Activated CD8-positive, alpha-beta memory T cell treated with anti-CD3 and anti-CD28 coated beads, Interleukin-2, amount 50 U/mL, for 24 hours (primary cell): ENCODE measurements around the gene LHX5.
"Not testable (repeated sequence)": the region's sequence is repeated elsewhere in the genome, so short reads cannot be mapped to it uniquely, and the experiment has no call there.

ENCODE experiments used
- DNase-seq: peaks from one replicate; pipeline ENCODE4 v3.0.0-alpha.2; 2020; ENCODE audit errors: extremely low read depth

LHX5 gene

GRCh38 chr12:113471619-113472171 lies at the start of gene LHX5:
TSS of gene LHX5 (minus strand) at chr12:113471871. CDS start at chr12:113471498, 373 bp downstream.
- no peak for DNase-seq

DNA sequence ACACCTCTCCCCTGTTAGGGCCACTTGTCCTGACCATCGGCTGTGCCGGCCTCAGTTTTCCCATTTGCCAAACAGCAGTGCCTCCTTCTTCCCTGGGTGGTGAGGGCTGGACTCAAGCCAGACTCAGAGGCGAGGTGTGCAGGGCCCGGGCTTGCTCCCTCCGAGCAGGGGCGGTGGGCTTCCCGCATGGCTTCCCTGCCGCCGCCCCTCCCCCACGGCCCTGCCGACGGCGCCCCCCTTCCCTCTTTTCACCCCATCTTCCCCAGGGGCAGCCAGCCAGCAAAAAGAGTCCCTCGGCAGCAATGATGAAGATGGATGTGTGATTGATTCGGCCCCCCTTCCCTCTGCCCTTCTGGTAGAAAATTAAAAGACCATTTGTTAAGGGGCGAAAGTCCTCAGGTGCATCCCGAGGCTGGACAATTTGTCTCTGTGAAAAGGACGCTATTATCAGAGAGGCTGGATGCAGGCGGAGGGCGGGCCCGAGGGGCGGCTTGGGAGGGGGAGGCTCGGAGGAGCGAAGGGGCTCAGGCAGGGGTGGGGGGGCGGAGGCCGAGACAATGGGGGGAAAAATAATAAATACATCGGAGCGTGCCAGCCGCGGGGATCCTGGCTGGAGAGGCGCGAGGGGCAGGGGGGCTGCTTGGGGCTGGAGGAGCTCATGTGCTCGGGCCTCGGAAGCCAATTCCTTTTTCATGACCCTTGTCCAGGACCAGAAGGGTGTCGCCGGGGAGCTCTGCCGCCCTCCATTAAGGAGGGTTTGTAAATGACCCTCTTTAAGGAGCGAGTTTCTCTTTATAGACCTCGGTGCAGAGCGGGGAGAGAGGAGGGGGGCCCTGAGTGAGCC lies 48.0 kb upstream of the LHX5 start:
- no peak for DNase-seq

- no peak for DNase-seq
Measured at GRCh38 chr12:113515082-113515856, 43.6 kb upstream of the LHX5 start.

DNA sequence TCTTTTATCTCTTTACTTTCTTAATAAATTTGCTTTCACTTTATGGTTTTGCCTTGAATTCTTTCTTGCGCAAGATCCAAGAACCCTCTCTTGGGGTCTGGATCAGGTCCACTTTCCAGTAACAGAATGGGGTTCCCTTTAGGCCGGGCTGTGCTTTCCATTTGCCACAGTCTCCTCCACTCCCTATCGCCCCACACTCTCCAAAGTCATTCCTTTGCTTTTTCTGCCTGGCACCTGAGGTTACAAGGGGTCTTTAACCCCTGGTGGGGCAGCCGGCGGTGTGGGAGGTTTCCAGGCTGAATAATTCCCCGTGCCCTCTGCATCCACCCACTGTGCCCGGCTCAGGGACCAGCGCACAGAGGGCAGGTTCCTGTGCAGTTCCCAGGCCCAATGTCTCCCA lies 42.9 kb upstream of the LHX5 start:
- no peak for DNase-seq

DNA sequence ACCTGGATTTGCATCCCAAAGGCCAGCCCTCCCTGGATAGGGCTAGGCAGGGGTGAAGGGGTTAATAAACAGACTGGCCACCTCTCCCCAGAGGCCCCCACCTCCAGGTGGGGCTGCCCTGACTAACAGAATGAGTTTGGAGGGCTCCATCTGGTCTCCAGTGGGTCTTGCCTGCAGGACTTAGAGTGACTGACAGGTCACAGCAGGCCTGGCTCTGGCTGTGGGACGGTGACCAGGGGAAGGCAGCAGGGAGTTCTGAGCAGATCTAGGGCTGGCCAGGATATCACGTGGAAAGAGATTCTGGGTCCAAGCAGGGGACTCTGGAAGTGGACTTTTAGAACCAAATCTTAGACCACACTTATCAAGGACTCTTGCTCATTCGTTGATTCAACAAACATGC lies 40.9 kb upstream of the LHX5 start:
- DNase-seq, result no peak

- no peak for DNase-seq
Measured at GRCh38 chr12:113506867-113507266, 35.2 kb upstream of the LHX5 start.

DNA sequence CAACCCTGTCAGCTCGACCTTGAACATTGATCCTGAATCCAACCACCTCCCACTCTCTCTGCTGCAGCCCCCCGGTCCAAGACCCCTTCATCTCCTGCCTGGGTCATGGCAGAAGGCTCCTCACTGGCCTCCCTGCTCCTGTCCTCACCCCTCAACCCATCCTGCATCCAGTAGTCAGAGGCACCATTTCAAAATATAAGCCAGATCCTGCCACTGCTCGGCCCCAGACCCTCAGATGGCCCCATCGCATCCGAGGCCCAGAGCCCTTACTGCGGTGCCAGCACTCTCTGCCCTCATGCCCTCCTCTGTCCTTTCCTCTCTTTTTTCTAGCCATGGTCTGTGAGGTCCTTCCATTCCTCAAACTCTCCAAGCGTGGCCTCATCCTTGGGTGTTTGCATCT lies 34.3 kb upstream of the LHX5 start:
- DNase-seq, result no peak

GRCh38 chr12:113504917-113505316 lies 33.2 kb upstream of the LHX5 start:
- no peak for DNase-seq

GRCh38 chr12:113500782-113501311 lies 29.2 kb upstream of the LHX5 start:
- no peak for DNase-seq

GRCh38 chr12:113500306-113500675 lies 28.6 kb upstream of the LHX5 start:
- no peak for DNase-seq

DNA sequence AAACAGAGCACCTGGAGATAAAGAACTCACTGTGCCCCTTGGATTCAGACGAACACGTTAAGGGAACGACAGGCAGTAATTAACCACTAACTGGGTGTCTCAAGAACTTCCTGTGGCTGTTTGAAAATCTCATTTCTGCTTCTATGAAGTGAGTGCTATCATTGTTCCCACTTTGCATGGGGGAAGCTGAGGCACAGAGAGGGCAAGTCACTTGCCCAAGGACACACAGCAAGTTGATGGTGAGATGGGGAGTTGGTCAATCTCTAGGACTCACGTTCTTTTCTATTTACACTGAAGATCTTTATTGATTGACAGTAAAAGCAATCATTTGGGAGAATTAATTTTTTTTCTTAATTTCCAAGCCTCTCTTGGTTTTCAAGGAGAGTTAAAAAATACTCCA lies 26.8 kb upstream of the LHX5 start:
- DNase-seq, result no peak

- no peak for DNase-seq
Measured at GRCh38 chr12:113497693-113498092, 26.0 kb upstream of the LHX5 start.

DNA sequence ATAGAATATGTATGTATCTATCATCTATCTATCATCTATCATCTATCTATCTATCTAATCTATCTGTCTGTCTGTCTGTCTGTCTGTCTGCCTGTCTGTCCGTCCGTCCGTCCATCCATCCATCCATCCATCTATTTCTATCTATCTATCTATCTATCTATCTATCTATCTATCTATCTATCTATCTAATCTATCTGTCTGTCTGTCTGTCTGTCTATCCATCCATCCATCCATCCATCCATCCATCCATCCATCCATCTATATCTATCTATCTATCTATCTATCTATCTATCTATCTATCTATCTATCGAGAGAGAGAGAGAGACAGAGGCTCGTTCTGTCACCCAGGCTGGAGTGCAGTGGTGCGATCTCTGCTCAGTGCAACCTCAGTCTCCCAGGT lies 24.3 kb upstream of the LHX5 start:
- not testable (repeated sequence) for DNase-seq

DNA sequence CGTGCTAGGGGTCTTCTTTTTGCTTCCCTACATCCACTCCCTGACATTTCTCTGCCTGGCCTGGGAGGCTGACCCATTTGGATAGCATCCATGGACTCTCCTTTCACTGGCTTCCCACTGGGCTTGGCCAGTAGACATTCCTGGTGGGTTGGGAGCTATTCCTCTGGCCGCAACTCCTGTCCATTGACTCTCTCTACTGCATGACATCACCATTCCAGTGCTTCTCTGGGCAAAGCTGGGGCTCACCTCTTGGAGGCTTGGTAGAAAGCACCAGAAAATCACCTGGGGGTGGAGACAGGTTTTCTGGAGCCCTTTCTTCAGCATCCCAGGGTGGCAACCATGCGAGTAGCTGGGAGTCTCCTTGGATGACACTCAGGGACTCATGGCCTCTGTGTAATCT lies 16.7 kb upstream of the LHX5 start:
- no peak for DNase-seq

- DNase-seq, result no peak
Measured at GRCh38 chr12:113486722-113487121, 15.1 kb upstream of the LHX5 start.

GRCh38 chr12:113485330-113485729 lies 13.7 kb upstream of the LHX5 start:
- DNase-seq, result no peak

DNA sequence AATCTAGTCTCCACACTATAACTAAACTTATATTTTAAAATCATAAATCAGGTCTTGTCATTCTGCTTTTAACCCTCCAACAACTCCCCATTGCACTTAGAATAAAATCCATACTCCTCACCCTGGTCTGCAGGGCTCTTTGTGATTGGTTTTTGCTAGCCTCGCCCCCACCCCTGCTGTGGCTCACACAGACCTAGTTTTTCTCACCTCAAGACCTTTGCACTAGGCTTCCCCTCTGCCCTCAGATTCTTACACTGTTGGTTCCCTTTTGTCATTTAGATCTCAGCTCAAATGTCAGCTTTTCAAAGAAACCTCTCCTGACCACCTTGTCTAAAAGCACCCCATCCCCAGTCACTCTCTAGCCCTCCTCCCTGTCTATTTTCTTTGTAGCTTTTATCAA lies 10.7 kb upstream of the LHX5 start:
- DNase-seq, result no peak

DNA sequence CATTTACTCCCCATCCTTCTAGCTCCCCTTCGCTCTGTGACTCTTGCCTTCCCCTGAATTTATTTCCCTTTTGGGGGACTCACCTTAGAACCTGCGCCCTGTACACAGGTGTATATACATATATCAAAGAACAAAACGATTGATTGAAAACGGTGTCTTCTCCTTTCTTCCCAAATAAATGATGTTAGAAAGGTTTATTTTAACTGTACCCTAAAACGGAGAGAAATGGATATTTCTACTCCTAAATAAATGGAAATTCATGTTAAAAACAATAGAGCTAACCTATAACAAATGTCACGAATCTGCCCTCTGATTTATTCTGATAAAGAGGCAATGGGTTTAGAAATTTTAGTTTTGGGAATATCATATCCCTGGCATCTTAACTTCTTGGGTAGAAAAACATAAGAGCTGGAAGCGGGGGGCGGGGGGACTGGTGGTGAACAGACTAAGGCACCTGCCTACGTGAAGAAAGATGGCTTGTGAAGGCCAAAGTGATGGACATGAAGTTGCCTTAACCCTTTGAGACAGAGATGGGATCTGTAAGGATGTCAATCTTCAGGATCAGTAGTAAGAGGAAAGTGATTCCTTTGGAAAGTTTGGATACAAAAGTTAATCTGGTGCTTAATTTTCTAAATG lies 8.8 kb upstream of the LHX5 start:
- no peak for DNase-seq

DNA sequence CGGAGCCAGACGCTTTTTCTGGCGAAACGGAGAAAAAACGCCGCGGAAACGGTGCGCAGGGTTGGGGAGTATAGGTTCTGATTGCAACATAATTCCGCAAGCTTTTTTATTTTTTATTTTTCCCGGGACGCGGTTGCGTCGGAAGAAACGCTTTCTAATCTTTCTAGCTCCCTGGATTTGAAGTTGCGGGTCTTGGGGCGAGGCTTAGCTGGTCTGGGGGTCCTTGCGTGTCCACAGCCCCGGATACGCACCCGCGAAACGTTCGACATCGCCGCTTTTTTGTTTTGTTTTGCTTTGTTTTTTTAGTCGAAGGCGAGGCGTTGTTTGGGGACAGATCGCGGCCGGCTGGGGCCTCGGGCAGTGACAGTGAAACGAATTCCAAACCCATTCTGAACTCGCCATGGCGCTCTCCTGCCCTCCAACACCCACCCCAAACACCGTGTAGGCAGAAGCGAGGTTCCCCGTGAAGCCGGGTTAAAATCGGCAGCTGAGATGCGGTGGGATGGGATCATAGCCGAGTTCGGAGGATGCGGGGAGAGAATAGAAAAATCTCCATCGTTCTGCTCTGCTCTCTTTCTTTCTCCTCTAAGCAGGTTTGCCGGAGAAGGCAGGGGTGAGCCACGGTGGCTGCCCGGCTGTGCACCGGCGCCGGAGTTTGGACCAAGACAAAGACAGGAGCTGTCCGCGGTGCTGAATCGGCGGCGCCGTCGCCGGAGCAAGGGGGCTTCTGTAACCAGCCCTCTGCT lies 8.1 kb upstream of the LHX5 start:
- no peak for DNase-seq

DNA sequence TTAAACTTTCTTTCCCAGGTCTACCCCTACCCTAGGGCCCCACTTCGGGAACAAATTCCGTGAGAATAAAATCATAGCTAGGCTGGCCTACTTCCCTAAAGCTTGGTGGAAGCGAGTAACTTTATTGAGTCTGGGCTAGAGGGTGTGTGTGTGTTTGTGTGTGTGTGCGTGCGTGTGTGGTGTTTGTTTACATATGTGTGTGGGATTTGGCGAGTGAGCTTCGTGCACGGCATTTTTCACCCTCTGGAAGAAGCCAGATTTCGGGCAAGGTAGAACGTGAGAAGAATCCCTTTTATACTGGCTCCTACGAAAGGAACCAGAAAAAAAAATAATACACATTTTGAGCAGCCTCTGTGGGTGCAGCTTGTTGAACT lies 7.5 kb upstream of the LHX5 start:
- no peak for DNase-seq

DNA sequence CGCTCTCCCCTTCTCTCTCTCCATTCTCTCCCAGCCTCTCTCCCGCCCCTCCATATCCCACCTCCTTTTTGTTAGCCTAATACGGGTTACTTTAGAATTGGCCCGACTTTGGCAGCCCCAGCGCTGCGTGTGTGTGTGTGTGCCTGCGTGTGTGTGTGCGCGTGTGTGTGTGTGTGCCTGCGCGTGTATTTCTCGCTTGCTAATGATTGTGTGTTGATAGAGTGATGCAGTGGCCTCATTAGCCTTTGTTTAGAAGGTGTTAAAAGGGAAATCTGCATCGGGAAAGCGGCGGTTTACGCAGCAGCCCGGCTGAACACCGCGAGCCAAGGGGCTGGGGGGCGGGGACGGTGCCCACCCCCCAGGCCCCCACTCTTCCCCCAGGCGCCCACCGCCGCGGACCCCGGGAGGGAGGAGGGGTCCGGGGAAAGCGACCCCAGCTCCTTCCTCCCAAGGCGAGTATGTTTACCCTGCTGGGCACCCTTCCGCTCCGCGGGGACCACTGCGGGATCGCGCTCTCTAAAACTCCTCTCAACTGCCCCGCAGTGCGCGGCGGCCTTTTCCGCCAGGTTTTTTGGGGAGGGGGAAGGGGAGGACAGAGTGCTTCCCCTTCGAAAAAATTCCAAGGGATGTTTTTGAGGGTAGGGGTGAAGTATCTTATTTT lies 6.8 kb upstream of the LHX5 start:
- DNase-seq, result no peak
